Measurements from ENCODE around the gene FIP1L1. TPM values are rescaled to one million over a fixed set of nuclear protein-coding genes. Genes with fewer than 3 reads are reported as not detected.

The FIP1L1 gene
- total and polyA plus RNA-seq, 9 of the 15 experiments (the other 6 are each of a cell fraction or from before 2014, with no cell fraction given) = 34.6 to 137 (median 72.0) TPM

DNA sequence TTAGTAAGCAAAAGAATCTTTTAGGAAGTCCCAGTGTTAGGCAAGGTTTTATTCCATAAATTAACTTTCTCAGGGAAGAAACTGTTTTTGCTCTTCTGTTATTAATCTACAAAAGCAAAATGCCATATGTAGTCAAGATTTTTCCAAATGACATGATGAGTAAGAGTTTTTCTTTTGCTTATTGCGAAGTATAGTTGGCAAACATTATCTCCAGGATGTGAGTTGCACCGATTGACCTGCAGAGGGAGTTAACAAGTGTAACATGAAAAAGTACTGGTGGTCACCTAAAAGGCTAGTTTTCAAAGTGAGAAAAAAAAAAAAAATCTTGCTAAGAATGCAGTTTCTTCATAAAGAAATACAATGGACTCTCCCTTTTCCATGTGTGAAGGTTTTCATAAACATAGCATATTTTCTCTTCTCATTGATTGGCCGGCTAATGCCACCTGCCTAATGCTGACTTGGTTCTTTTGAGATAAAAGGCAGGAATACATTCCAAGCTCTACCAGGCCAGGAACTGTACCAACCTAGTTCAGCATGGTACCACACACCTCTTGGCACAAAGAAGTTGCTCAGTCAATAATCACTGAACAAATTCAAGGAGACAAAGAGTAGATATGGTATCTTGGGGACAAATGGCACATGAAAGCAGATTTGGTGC is 113.7 kb downstream of the FIP1L1 start (continued):
- TF ChIP-seq, protein P1, sequence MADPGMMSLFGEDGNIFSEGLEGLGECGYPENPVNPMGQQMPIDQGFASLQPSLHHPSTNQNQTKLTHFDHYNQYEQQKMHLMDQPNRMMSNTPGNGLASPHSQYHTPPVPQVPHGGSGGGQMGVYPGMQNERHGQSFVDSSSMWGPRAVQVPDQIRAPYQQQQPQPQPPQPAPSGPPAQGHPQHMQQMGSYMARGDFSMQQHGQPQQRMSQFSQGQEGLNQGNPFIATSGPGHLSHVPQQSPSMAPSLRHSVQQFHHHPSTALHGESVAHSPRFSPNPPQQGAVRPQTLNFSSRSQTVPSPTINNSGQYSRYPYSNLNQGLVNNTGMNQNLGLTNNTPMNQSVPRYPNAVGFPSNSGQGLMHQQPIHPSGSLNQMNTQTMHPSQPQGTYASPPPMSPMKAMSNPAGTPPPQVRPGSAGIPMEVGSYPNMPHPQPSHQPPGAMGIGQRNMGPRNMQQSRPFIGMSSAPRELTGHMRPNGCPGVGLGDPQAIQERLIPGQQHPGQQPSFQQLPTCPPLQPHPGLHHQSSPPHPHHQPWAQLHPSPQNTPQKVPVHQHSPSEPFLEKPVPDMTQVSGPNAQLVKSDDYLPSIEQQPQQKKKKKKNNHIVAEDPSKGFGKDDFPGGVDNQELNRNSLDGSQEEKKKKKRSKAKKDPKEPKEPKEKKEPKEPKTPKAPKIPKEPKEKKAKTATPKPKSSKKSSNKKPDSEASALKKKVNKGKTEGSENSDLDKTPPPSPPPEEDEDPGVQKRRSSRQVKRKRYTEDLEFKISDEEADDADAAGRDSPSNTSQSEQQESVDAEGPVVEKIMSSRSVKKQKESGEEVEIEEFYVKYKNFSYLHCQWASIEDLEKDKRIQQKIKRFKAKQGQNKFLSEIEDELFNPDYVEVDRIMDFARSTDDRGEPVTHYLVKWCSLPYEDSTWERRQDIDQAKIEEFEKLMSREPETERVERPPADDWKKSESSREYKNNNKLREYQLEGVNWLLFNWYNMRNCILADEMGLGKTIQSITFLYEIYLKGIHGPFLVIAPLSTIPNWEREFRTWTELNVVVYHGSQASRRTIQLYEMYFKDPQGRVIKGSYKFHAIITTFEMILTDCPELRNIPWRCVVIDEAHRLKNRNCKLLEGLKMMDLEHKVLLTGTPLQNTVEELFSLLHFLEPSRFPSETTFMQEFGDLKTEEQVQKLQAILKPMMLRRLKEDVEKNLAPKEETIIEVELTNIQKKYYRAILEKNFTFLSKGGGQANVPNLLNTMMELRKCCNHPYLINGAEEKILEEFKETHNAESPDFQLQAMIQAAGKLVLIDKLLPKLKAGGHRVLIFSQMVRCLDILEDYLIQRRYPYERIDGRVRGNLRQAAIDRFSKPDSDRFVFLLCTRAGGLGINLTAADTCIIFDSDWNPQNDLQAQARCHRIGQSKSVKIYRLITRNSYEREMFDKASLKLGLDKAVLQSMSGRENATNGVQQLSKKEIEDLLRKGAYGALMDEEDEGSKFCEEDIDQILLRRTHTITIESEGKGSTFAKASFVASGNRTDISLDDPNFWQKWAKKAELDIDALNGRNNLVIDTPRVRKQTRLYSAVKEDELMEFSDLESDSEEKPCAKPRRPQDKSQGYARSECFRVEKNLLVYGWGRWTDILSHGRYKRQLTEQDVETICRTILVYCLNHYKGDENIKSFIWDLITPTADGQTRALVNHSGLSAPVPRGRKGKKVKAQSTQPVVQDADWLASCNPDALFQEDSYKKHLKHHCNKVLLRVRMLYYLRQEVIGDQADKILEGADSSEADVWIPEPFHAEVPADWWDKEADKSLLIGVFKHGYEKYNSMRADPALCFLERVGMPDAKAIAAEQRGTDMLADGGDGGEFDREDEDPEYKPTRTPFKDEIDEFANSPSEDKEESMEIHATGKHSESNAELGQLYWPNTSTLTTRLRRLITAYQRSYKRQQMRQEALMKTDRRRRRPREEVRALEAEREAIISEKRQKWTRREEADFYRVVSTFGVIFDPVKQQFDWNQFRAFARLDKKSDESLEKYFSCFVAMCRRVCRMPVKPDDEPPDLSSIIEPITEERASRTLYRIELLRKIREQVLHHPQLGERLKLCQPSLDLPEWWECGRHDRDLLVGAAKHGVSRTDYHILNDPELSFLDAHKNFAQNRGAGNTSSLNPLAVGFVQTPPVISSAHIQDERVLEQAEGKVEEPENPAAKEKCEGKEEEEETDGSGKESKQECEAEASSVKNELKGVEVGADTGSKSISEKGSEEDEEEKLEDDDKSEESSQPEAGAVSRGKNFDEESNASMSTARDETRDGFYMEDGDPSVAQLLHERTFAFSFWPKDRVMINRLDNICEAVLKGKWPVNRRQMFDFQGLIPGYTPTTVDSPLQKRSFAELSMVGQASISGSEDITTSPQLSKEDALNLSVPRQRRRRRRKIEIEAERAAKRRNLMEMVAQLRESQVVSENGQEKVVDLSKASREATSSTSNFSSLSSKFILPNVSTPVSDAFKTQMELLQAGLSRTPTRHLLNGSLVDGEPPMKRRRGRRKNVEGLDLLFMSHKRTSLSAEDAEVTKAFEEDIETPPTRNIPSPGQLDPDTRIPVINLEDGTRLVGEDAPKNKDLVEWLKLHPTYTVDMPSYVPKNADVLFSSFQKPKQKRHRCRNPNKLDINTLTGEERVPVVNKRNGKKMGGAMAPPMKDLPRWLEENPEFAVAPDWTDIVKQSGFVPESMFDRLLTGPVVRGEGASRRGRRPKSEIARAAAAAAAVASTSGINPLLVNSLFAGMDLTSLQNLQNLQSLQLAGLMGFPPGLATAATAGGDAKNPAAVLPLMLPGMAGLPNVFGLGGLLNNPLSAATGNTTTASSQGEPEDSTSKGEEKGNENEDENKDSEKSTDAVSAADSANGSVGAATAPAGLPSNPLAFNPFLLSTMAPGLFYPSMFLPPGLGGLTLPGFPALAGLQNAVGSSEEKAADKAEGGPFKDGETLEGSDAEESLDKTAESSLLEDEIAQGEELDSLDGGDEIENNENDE (IDR thresholded peaks at IDR 0.05; ENCODE audit: low read depth, low read length) = no peak
- no peak for TF ChIP-seq NBN (IDR thresholded peaks at IDR 0.05; ENCODE audit: low read depth)
- TF ChIP-seq, protein P2, sequence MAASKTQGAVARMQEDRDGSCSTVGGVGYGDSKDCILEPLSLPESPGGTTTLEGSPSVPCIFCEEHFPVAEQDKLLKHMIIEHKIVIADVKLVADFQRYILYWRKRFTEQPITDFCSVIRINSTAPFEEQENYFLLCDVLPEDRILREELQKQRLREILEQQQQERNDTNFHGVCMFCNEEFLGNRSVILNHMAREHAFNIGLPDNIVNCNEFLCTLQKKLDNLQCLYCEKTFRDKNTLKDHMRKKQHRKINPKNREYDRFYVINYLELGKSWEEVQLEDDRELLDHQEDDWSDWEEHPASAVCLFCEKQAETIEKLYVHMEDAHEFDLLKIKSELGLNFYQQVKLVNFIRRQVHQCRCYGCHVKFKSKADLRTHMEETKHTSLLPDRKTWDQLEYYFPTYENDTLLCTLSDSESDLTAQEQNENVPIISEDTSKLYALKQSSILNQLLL (CRISPR knock-in tag; IDR thresholded peaks at IDR 0.05; ENCODE audit: borderline replicate concordance) = no peak
- no peak for TF ChIP-seq ZFPM2 (CRISPR knock-in tag; IDR thresholded peaks at IDR 0.05)
- TF ChIP-seq ETV1 (tag; conservative IDR thresholded peaks at IDR 0.05; ENCODE audit: low read depth) = peak; percentile 45; the same call in 1 of the 2 replicates
- TF ChIP-seq ZBTB17 (CRISPR knock-in tag; IDR thresholded peaks at IDR 0.05) = no peak
- no peak for TF ChIP-seq TRIM24 (IDR thresholded peaks at IDR 0.05)
- TF ChIP-seq DIDO1 (tag; IDR thresholded peaks at IDR 0.05; ENCODE audit: low read depth) = no peak
- no peak for TF ChIP-seq CEBPG (CRISPR knock-in tag; IDR thresholded peaks at IDR 0.05)
- peak; percentile 14 to 44; a peak in 1 of 4 replicates for TF ChIP-seq CEBPG (tag; conservative IDR thresholded peaks at IDR 0.05 in 1 of 2, IDR thresholded peaks at IDR 0.05 in 1 of 2)
- no peak for TF ChIP-seq SAFB (IDR thresholded peaks at IDR 0.05; ENCODE audit: borderline replicate concordance, low read depth, low read length)
- TF ChIP-seq ZNF263 (CRISPR knock-in tag; IDR thresholded peaks at IDR 0.05; ENCODE audit: borderline replicate concordance) = no peak
- no peak for TF ChIP-seq RAD51 (IDR thresholded peaks at IDR 0.05; ENCODE audit: borderline replicate concordance, low read depth)
- TF ChIP-seq POLR2AphosphoS5 (IDR thresholded peaks at IDR 0.05; ENCODE audit: control insufficient read depth, insufficient read depth, low read depth, low read length) = no peak
- TF ChIP-seq HNRNPL (IDR thresholded peaks at IDR 0.05; ENCODE audit: low read depth, low read length) = no peak
- TF ChIP-seq ZFP36 (IDR thresholded peaks at IDR 0.05; ENCODE audit: low read depth, low read length, partially characterized antibody) = no peak

Data from K562 (cell line).